Activated T-helper 2 cell treated with anti-CD3 and anti-CD28 coated beads, Interferon-gamma antibody, Interleukin-2, Interleukin-4, amounts not matched to agents 10 μg/mL and 5 μg/mL and 100 μg/mL, durations not matched to agents 14 hours and 24 hours and 36 hours (primary cell): ENCODE results near the gene UNC119. TPM values are rescaled to one million over a fixed set of nuclear protein-coding genes. Genes with fewer than 3 reads are reported as not detected.

Experiments used
- DNase-seq: peaks from one replicate; pipeline ENCODE4 v3.0.0; 2021; ENCODE audit warnings: low spot score
- H3K27ac Mint-ChIP-seq: one replicate; pipeline ENCODE4 v1.8.0; 2021; ENCODE audit warnings: mixed read lengths
- H3K27me3 Mint-ChIP-seq: one replicate; pipeline ENCODE4 v1.8.0; 2021; ENCODE audit warnings: low read depth, mixed read lengths
- H3K36me3 Mint-ChIP-seq: one replicate; pipeline ENCODE4 v1.8.0; 2021; ENCODE audit warnings: low read depth, mixed read lengths
- H3K4me1 Mint-ChIP-seq: one replicate; pipeline ENCODE4 v1.8.0; 2021; ENCODE audit warnings: low read depth, mixed read lengths
- H3K4me3 Mint-ChIP-seq: one replicate; pipeline ENCODE4 v1.8.0; 2021; ENCODE audit warnings: low read depth, mild to moderate bottlenecking, moderate library complexity, mixed read lengths
- H3K9me3 Mint-ChIP-seq: one replicate; pipeline ENCODE4 v1.8.0; 2021; ENCODE audit warnings: mixed read lengths
- intact Hi-C: fragments of 100-400 bp; cut with micrococcal nuclease; formaldehyde crosslinking; loops from one replicate; pipeline ENCODE4 v1.15.1; 2023
- total RNA-seq: library from RNA; stranded (reverse); gene quantifications from 2 replicates; pipeline ENCODE4 v1.2.3, GENCODE V29; 2022

Gene UNC119
- total RNA-seq, 1 donor from 2014 or later = 55.3 TPM

DNA sequence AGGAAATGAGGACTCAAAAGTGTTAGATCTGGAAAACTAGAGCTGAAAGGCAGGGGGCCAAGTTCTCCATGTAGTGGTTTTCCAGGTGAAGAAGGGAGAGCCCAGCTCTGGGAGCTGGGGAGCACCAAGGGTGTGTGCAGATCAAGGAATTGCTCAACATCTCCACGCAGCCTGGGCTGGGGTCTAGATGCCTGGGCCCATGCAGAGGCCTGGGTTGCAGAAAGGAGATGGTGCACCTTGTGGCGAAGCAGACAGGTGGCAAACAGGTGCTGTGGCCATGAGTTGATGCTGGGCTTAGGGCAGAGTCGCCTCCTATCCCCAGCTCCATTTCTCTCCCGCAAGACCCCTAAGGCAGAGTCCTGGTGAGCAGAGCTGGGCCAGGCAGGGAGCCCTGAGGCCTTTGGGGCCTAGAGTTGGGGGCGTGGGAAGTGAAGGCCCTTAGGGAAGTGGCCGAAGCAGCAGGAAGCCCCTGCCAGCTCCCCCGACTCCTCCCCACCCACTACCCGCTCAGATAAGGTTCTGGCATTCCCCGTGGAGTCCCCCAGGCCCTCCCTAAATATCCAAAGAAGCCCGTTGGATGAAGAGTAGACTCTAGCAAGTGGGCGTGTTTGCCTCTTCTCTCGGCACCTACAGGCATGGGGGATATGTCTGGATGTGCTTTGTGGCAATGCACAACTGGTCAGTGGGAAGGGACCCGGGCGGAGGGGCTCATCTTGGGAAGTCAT lies 45.5 kb downstream of the UNC119 start:
- Mint-ChIP-seq H3K27ac (no peak overlapping the region), H3K4me3 (no peak overlapping the region), H3K27me3 (peaks cover 7% of the 10 kb centered on the region), H3K9me3 (no peaks in the 10 kb centered on the region), H3K4me1 (no peaks in the 10 kb centered on the region), H3K36me3 (no peaks in the 10 kb centered on the region)
- no peak for DNase-seq
- intact Hi-C loops = no loop called here

DNA sequence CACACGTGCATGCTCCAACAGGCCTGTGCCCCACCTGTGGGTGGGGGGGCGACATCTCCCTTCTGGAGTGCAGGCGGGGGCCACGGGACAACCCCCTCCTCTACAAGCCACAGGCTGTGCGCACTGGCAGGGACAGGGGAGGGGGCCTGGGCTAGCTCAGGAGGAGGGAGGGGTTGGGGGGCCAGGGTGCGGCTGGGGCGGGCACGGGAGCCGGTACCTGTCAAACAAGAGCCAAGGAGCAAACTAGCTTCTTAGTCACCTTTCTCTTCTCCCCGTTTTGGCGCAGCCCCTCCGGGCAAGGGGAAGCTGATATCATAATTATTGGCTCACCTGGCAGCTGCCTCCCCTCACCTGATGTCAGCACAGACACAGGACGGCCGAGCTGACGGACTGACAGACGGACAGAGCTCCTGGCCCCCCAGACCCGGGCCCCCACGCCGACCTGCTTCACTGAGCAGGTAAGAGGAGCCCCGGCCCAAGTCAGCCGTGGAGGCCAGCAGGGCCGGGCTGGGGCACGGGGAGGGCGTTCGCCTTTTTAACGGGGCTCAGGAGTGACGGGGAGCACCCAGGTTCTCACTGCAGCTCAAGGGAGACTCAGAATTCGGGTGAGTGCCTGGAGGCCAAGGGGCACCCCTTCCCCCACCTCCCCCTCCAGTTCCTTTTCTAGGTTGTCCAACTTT lies 46.3 kb downstream of the UNC119 start, which contains the start of gene FOXN1:
Gene FOXN1, plus strand, starts transcription at position 363 of the 680 bp plus-strand sequence. CDS start 17,622 bp downstream, outside the sequence.
- H3K4me1 Mint-ChIP-seq = no peaks in the 10 kb centered on the region
- H3K27me3 Mint-ChIP-seq = peaks cover 7% of the 10 kb centered on the region
- no peak for DNase-seq
- no peaks in the 10 kb centered on the region for H3K9me3 Mint-ChIP-seq
- no peak within 1 kb of the TSS for H3K27ac Mint-ChIP-seq
- intact Hi-C loops = no loop called here
- no peak within 1 kb of the TSS for H3K4me3 Mint-ChIP-seq
- H3K36me3 Mint-ChIP-seq = no peaks in the 10 kb centered on the region

DNA sequence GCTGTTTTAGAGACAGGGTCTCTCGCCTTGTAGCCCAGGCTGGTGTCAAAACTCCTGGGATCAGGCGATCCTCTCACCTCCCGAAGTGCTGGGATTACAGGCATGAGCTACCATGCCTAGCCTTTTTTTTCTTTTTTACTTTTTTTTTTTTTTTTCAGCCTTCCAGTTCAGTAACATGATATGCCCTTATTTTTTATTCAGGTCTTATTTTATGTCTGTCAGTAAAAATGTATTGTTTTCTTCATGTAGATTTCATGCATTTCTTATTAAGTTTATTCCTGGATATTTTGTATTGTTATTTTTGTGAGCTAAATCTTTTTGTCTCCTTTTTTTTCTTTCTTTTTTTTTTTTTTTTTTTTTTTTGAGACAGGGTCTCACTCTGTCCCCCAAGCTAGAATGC lies 49.0 kb downstream of the UNC119 start:
- Mint-ChIP-seq H3K4me1 (no peaks in the 10 kb centered on the region), H3K27me3 (peaks cover 3% of the 10 kb centered on the region), H3K36me3 (no peaks in the 10 kb centered on the region), H3K9me3 (no peaks in the 10 kb centered on the region), H3K4me3 (no peak overlapping the region), H3K27ac (no peak overlapping the region)
- DNase-seq = no peak
- intact Hi-C loops = no loop called here

DNA sequence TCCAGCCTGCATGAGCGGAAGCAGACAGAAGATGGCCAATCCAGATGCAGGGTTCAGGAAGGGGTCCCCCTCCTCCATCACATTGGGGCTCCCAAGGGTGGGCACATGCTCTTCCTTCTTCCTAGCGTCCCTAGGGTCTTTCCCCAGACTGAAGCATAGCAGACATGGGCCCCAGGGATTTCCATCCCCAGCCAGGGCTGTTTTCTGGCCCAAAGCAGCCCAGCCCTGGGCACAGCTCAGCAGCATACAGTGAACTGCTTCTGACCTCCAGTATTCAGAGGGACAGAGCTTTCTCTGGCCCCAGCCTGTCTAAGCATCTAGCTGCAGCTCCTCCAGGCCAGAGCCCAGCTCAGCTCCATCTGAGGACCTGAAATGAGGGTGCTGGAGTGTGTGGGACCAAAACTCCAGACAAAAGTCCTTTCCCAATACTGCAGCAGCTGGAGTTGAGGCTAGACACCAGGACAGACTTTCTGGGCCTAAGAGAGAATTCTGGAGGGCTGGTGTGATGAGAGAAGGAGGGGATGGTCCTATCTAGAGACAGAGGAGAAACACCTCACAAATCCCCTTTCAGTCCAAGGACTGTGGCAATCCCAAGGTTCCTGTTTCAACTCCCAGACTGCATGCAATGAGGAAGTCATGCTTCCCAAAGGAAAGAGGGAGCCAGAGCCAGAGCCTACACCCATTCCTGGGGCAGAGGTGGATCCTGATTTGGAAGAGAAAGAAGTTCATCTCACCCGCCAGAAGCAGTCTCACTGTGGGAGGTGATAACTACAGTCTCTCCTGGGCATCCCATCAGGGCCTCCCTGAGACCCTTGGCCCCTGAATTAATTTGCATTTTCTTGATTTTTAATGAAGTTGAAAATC lies 50.8 kb downstream of the UNC119 start:
- no peaks in the 10 kb centered on the region for H3K9me3 Mint-ChIP-seq
- H3K4me3 Mint-ChIP-seq = no peak overlapping the region

DNA sequence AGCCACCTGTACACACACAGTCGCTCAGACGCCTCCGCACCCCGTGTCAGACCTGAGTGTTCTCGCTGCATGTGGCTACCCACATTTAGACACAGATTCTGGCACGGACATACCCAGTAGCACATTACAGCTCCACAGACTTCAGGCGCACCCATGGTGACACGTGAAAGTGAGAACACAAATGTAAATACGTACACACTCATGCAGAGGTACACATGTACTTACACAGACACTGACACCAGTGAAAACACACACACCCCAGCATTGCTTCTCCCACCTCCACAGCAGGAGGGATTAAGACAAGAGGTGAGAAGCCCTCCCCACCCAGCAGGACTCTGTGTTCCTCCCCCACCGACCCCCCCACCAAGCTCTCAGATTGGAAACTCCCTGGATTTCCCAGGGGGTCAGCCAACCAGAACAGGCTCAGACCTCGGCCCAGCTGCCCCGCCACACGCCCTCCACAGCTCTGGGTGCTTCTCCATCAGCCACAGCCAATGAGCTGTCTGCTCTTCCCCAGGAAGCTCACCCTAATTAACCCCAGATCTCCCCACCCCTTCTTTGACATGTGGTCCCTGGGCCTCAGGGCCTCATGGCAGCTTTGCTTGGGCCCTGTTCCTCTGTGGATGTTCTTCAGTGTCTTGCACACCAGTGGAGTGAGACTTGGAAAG lies 51.6 kb downstream of the UNC119 start:
- no peaks in the 10 kb centered on the region for H3K36me3 Mint-ChIP-seq
- no peak overlapping the region for H3K27ac Mint-ChIP-seq
- no peak for DNase-seq
- intact Hi-C loops = no loop called here
- H3K4me3 Mint-ChIP-seq = no peak overlapping the region
- no peaks in the 10 kb centered on the region for H3K9me3 Mint-ChIP-seq
- H3K4me1 Mint-ChIP-seq = no peaks in the 10 kb centered on the region
- H3K27me3 Mint-ChIP-seq = peaks cover 3% of the 10 kb centered on the region

More for the DNA sequence above, 50.8 kb downstream of the UNC119 start:
- Mint-ChIP-seq H3K4me1 (no peaks in the 10 kb centered on the region), H3K27ac (no peak overlapping the region), H3K27me3 (peaks cover 3% of the 10 kb centered on the region), H3K36me3 (no peaks in the 10 kb centered on the region)
- intact Hi-C loops = no loop called here
- no peak for DNase-seq

DNA sequence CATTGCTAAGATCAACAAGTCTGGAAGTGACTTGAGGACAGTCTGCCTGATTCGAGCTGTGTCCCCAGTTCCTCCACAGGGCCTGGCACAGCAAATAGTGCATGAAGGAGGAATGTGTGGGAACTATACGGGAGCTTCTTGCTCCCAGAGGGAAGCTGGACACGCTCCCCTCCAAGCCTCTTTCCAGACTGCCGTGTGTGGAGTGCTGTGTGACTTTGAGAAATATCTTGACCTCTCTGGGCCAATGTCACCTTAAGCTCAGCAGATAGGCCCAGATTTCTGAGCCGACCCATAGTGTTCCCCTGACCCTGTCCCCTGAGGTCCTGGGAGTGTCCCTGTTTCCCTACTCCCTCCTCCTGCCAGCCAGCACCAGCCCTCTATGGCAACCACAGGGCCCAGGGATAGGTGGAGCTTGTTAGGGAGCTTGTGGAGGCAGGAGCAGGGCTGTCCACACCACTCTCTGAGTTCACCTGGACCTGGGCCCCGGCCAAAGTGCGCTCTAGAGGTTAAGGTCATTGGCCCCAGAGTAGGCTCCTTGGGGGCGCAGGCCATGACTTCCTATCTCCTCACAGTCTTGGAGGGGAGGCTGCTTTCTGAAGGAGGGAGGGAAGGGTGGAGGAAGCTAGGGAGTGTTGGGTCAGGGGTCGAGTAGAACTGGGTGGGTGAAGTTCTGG lies 52.6 kb downstream of the UNC119 start:
- H3K27me3 Mint-ChIP-seq = peaks cover 1% of the 10 kb centered on the region
- no peaks in the 10 kb centered on the region for H3K36me3 Mint-ChIP-seq
- H3K4me1 Mint-ChIP-seq = no peaks in the 10 kb centered on the region
- no peaks in the 10 kb centered on the region for H3K9me3 Mint-ChIP-seq
- no peak overlapping the region for H3K27ac Mint-ChIP-seq
- no peak overlapping the region for H3K4me3 Mint-ChIP-seq
- intact Hi-C loops = loop anchor here (10.0 kb wide), 1 partner anchor 115 kb away; the partner anchor contains the start of gene RSKR
- DNase-seq = no peak

DNA sequence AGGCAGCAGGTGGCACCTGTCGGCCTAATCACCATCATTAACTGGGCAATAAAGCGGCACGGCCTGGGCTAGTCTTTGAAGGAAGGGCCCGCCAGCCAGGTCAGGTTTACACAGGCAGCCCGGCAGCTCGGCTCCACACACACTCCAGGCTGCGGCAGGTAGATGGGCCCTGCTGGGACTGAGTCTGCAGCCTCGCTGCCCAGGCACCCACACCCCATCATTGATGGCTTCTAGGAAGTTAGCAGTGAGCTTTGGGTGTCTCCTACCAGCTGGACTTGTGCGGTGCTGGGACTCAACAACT lies 53.1 kb downstream of the UNC119 start:
- H3K36me3 Mint-ChIP-seq = no peaks in the 10 kb centered on the region
- H3K4me3 Mint-ChIP-seq = no peak overlapping the region
- DNase-seq = no peak
- H3K4me1 Mint-ChIP-seq = no peaks in the 10 kb centered on the region
- no peaks in the 10 kb centered on the region for H3K27me3 Mint-ChIP-seq
- no peak overlapping the region for H3K27ac Mint-ChIP-seq
- H3K9me3 Mint-ChIP-seq = no peaks in the 10 kb centered on the region
- intact Hi-C loops = loop anchor here (10.0 kb wide), 1 partner anchor 115 kb away; the partner anchor contains the start of gene RSKR

DNA sequence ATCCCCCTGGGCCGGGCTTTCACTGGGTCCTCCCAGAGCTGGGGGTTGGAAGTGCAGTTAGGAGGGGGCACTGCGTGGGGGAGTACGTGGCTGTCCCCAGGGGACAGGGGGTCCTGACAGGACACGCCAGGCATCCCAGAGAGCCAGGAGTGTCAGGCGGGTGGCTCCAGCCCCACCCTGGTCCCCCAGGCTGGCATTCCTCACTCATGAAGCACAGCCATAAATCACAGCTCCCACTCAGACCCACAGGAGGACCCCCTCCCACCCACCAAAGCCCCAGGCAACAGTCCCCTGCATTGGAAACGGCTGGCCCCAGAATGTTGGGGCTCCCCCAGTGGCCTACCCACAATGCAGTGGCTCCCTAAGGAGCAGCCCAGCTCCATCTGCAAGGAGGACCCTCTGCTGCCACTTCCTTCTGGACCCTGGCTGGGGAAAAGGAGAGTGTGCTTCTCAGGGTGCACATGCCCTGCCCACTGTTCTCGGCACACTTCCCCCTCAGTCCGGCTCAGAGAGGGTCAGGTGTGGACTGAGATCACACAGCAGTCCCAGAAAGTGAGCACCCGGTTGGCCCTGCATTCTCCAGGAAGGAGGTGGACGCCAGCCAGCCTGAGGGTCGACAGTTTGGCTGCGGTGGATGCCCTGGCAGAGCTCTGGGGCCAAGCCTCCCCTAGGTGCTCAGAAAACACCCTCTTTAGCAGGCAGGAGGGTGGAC lies 53.6 kb downstream of the UNC119 start:
- no peak overlapping the region for H3K27ac Mint-ChIP-seq
- H3K9me3 Mint-ChIP-seq = no peaks in the 10 kb centered on the region
- no peaks in the 10 kb centered on the region for H3K4me1 Mint-ChIP-seq
- no peak overlapping the region for H3K4me3 Mint-ChIP-seq
- intact Hi-C loops = loop anchor here (10.0 kb wide), 1 partner anchor 116 kb away; the partner anchor contains the start of gene RSKR
- no peak for DNase-seq
- H3K27me3 Mint-ChIP-seq = no peaks in the 10 kb centered on the region
- H3K36me3 Mint-ChIP-seq = no peaks in the 10 kb centered on the region

DNA sequence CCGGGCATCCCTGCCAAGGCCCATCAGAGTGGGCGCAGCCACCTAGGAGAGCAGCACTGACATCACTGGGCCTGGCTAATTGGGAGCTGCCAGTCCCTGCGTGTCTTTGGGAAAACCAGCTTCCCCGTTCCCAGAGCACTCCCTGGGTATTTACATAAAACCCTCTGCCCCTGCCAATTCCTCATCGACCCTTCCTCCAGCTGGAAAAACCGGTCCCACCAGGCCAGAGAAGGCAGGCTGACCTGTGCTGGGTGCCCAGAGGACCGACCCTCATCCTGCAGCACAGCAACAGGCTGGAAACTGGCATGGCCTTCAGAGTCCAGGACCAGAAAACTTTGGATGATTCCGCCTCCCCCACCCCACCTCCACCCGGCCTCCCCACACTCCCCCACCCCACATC lies 54.5 kb downstream of the UNC119 start:
- H3K27me3 Mint-ChIP-seq = peaks cover 1% of the 10 kb centered on the region
- H3K4me1 Mint-ChIP-seq = no peaks in the 10 kb centered on the region
- no peak for DNase-seq
- no peak overlapping the region for H3K4me3 Mint-ChIP-seq
- no peak overlapping the region for H3K27ac Mint-ChIP-seq
- H3K36me3 Mint-ChIP-seq = no peaks in the 10 kb centered on the region
- no peaks in the 10 kb centered on the region for H3K9me3 Mint-ChIP-seq
- intact Hi-C loops = loop anchor here (10.0 kb wide), 1 partner anchor 117 kb away; the partner anchor contains the start of gene RSKR
